NCI-H128 (cell line): Measurements from ENCODE around the gene PHF5A.
"Not testable (repeated sequence)": the region's sequence is repeated elsewhere in the genome, so short reads cannot be mapped to it uniquely, and the experiment has no call there.

Experiments used
- DNase-seq: peaks from one replicate; lab custom pipeline; 2025; ENCODE audit not compliant: unreplicated experiment; lab: John Stamatoyannopoulos, UW

Gene PHF5A

DNA sequence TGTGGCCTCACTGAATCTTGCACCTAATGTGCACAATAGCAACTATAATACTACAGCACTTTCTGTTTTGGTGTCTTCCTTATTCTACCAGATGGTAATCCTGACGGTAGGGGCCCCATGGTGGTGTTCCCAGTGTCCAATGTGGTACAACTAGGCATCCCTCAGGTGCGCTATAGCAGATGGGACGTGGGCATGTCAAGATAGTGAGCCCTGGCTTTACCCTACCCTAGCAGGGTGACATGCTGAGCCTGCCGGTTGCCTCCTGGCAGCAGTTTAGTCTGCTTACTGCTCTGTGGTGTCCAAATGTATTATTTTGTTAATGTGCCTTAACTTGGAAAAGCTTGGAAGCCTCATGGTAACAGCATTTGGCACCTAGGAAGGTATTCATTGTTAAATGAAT lies 19.6 kb upstream of the PHF5A start:
- no peak for DNase-seq

DNA sequence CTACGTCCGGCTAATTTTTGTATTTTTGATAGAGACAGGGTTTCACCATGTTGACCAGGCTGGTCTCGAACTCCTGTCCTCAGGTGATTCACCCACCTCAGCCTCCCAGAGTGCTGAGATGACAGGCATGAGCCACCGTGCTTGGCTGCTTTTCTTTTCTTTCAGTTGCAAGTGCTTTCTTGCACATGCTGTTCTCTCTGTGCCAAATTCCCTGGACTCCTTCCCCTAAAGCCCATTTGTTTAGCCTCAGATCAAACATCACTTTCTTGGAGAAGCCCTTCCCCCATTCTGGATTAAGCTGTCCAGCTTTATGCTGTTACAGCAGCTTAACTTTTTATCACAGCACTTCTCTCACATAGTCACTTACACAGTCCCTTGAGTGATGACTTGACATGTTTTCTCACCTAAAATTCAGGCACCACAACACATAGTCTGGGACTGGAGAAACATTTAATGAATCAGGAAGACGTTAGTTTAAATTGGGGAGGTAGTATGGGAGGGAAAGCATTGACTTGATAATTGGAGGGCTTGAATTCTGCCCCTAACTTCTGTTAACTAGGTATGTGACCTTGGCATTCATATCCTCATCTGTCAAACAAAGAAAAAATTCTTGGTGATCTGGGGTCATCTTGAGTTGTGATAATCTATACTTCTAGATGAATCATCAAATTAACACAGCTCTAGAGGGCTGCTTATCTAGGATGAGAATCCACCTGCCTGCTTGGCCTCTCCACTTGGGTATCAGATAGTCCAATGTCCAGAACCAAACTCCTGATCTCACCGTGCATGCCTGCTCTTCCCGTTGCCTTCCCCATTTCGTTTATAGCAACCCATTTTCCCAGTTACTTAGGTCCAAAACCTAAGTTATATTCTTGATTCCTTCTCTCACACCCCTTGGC lies 18.8 kb upstream of the PHF5A start:
- DNase-seq, result no peak

DNA sequence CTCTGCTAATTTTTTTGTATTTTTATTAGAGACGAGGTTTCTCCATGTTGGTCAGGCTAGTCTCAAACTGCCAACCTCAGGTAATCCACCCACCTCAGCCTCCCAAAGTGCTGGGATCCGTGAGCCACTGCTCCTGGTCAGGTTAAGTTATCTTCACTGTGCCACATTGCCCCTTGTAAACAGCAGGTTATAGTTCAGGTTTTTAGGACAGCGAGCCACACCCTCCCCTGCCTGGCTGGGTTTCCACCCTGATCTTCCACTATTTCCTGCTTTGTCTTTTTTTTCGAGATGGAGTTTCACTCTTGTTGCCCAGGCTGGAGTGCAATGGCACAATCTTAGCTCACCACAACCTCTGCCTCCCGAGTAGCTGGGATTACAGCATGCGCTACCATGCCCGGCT lies 16.5 kb upstream of the PHF5A start:
- DNase-seq, result no peak

DNA sequence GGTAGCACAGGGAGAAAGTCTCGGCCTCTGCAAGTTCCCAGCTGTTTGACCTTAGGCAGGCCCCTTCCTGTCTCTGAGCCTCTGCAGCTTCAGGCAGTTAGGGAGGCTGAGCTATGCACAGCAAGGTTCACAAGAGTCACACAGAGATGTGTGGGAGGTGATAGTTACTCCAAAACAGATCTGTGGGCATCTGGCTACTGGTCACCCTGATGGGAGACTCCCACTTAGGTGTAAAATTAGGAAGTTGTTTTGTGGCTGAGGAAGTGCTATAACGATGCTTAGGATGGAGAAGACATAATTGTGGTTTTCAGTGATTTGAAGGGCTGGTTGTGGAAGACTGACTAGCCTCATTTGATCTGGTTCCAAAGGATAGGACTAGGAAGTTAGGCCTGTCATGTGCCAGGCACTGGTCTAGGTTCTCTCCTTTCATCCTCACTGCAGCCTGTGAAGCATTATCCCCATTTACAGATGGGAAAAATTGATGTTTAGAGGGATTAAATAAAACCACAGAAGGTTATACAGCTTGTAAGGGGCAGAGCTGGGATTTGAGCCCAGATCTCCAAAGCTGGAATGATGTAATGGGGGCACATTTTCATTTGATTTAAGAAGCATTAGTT lies 13.9 kb upstream of the PHF5A start:
- no peak for DNase-seq

DNA sequence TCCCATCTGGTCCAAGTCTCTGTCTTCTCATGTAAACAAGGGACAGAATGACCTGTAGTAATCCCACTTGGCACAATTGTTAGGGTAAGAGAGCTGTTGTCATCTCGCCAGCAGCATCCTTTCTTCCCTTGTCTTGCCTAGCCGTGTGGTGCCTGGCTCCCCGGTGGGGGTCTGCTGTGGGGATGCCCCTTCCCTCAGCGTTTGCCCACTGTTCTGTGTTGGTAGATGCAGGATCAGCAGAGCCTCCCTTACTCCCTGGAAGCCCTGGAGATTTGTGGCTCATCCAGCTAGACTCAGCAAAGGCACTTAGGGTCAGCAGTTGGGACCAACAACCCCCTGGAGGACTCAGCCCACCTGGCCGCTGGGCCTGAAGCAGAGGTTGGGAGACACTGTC lies 13.4 kb upstream of the PHF5A start:
- no peak for DNase-seq

DNA sequence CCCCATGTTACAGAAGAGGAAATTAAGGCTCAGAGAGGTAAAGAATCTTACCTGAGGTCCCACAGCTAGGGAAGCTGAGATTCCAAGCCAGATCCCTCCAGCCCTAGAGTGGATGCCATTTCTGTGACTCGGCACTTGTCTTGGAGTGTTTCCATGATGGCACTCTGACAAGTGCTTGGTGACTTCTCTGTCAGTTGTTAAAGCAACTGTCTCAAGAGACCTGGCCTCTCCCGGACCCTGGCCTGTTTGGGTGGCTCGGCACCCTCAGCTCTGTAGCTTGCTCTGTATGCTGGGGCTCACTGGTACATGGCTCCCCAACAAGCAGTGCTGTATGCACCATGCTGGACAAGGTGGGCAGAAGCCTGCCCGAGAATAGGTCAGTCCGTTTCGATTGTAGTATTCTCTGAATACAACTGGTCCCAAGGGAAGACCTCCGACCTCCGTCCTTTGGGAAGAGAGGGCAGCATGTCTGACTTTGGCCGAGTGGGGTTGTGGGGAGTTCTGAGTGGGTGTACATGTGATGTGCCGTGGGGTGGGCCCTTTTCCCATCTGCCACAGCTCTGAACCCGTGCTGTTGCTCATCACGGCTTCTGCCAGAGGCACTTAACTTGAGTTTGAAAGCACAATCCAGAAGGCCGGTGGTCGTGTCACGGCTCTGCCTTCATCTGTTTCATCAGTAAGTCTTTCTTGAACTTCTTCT lies 12.8 kb upstream of the PHF5A start:
- no peak for DNase-seq

- no peak for DNase-seq
These were observed 11.9 kb upstream of the PHF5A start for GRCh38 chr22:41480397-41480735.

GRCh38 chr22:41479671-41480396 lies 11.3 kb upstream of the PHF5A start:
- no peak for DNase-seq

DNA sequence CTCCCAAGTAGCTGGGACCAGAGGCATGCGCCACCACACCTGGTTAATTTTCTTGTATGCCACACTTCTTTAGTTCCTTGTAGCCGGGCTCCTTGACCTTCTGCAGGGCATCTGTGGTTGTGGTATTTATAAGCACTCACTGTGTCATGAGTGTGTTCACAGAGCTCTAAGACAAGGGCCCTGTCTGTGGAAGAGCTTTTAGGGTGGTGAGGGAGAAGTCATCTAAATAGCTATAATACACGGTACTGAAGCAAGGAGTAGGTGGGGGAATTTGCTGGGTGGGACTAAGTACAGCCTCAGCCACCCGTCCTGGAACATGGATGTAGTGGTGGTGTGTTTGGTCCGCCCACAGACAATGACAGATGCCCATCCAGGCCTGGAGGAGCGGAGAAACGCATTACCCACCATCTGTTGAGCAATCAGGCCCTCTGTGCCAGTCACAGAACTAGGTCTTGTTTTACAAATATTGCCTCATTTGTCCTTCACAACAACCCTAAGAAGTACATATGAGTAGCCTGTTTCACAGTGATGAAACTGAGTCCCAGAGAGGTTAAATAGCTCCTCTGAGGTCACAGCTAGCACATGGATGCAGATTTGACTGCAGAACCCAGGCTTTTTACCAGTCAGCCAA lies 10.5 kb upstream of the PHF5A start:
- DNase-seq, result no peak

GRCh38 chr22:41478473-41478872 lies 10.0 kb upstream of the PHF5A start:
- no peak for DNase-seq

DNA sequence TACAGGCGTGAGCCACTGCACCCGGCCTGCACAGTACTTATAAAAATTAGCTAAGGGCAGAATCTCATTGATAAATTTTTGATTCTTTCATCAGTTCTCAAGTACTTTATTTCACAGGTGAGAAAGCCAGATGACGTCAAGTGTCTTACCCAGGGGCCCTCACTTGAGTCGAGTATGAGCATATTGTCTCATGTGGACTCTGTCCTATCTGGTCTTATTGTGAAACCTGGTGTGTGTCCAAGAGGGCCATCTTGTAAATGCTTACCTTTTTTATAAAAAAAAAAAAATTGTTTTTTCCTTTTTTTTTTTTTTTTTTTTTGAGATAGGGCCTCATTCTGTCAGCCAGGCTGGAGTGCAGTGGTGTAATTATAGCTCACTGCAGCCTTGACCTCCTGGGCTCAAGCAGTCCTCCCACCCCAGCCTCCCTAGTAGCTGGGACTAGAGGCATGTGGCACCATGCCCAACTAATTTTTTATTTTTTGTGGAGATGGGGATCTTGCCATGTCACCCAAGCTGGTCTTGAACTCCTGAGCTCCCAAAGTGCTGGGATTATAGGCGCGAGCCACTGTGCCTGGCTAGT lies 6.5 kb upstream of the PHF5A start:
- DNase-seq, result no peak

- no peak for DNase-seq
These were observed 3.1 kb upstream of the PHF5A start for GRCh38 chr22:41471568-41471967.

GRCh38 chr22:41470886-41471285 lies 2.4 kb upstream of the PHF5A start:
- DNase-seq, result no peak

DNA sequence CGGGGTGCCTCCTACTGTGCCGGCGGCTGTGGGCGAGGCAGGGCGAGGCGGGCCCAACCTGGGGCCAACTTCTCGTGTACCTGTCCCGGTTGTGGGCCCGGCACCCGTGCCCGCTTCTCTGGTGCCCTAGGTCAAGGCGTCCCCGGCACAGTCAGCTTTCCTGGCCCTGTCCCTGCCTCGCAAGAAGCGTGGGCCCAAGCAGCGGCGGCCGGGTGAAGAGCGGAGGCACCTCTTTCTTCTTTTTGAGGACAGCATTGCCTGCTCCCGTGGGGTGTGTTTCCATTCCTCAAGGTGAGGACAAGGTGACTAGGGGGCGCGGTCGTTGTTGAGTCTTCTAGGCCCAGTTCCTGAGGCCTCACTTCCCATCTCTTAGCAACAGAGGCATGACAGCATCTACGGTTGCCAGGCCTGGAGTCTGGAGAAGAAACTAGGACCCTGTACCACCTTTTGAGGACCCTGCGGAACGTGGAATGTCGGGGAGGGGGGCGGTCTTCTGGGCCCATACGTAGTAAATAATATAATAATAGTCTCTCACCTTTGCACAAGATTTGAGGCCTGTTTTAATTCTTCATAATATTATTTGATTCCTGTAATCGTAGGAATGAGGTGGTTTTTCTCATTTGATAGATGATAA lies 843 bp upstream of the PHF5A start:
- DNase-seq, result no peak

GRCh38 chr22:41461901-41462300 lies 6.6 kb downstream of the PHF5A start:
- DNase-seq, result no peak

- not testable (repeated sequence) for DNase-seq
These were observed 8.4 kb downstream of the PHF5A start for GRCh38 chr22:41460071-41460470.

DNA sequence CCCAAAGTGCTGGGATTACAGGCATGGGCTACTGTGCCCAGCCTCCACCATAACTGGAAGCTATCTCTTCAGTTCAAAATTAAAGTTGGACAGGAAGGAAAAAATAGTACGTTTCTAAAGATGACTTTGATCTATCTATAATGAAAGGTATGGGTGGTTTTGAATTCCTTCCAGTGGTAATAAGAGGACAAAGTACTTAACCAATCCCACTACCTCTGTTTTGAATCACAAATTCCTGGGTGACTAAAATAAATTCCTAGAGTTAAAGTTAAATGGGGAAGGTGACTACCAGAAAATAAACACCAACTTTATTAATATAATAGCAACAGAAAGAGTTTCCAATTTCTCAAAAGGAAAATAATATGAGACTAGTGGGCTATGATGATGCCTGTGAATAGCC lies 9.1 kb downstream of the PHF5A start:
- DNase-seq, result no peak

- no peak for DNase-seq
These were observed 10.2 kb downstream of the PHF5A start for GRCh38 chr22:41458161-41458728.

GRCh38 chr22:41448189-41448808 lies 20.2 kb downstream of the PHF5A start:
- DNase-seq, result peak; percentile 91
